NCI-H2196 (cell line): ENCODE measurements around the gene GALNT15.

Experiments
- DNase-seq: peaks from one replicate; lab custom pipeline; 2025; ENCODE audit not compliant: unreplicated experiment; lab: John Stamatoyannopoulos, UW

The GALNT15 gene

GRCh38 chr3:16186565-16186964 is 12.1 kb downstream of the GALNT15 start:
- DNase-seq: no peak

- DNase-seq: no peak
Measured at GRCh38 chr3:16187213-16187790, 12.8 kb downstream of the GALNT15 start.

- DNase-seq: no peak
Measured at GRCh38 chr3:16188071-16188470, 13.6 kb downstream of the GALNT15 start.

GRCh38 chr3:16189201-16189600 is 14.7 kb downstream of the GALNT15 start:
- DNase-seq: no peak

- DNase-seq: no peak
Measured at GRCh38 chr3:16190704-16191103, 16.2 kb downstream of the GALNT15 start.

- DNase-seq: no peak
Measured at GRCh38 chr3:16191591-16191990, 17.1 kb downstream of the GALNT15 start.

GRCh38 chr3:16192176-16192811 is 17.8 kb downstream of the GALNT15 start:
- DNase-seq: no peak

- DNase-seq: no peak
Measured at GRCh38 chr3:16198427-16198826, 23.9 kb downstream of the GALNT15 start.

GRCh38 chr3:16199769-16200168 is 25.3 kb downstream of the GALNT15 start:
- DNase-seq: no peak

GRCh38 chr3:16200411-16200810 is 25.9 kb downstream of the GALNT15 start:
- no peak for DNase-seq

- DNase-seq: no peak
Measured at GRCh38 chr3:16203031-16203430, 28.6 kb downstream of the GALNT15 start.

- no peak for DNase-seq
Measured at GRCh38 chr3:16203671-16204629, 29.5 kb downstream of the GALNT15 start.

GRCh38 chr3:16204751-16205150 is 30.3 kb downstream of the GALNT15 start:
- DNase-seq: no peak

- no peak for DNase-seq
Measured at GRCh38 chr3:16205156-16205870, 30.8 kb downstream of the GALNT15 start.

- DNase-seq: no peak
Measured at GRCh38 chr3:16207031-16207430, 32.6 kb downstream of the GALNT15 start.

GRCh38 chr3:16211176-16211904 is 36.9 kb downstream of the GALNT15 start:
- DNase-seq: no peak

GRCh38 chr3:16214366-16214765 is 39.9 kb downstream of the GALNT15 start:
- no peak for DNase-seq

- no peak for DNase-seq
Measured at GRCh38 chr3:16216373-16216935, 42.0 kb downstream of the GALNT15 start.

GRCh38 chr3:16219777-16220176 is 45.3 kb downstream of the GALNT15 start:
- DNase-seq: no peak

- DNase-seq: no peak
Measured at GRCh38 chr3:16221990-16222389, 47.5 kb downstream of the GALNT15 start.
